OCI-M1 (cell line): ENCODE results near the gene PAX9.
"Not testable (repeated sequence)": the region's sequence is repeated elsewhere in the genome, so short reads cannot be mapped to it uniquely, and the experiment has no call there.

Experiments used
- DNase-seq: peaks from one replicate; lab custom pipeline; 2025; lab: John Stamatoyannopoulos, UW

The PAX9 gene

GRCh38 chr14:36672095-36672494 is 10.4 kb downstream of the PAX9 start:
- no peak for DNase-seq

- no peak for DNase-seq
Measured at GRCh38 chr14:36674659-36675058, 13.0 kb downstream of the PAX9 start.

GRCh38 chr14:36675581-36675980 is 13.9 kb downstream of the PAX9 start:
- DNase-seq, result no peak

- no peak for DNase-seq
Measured at GRCh38 chr14:36676236-36676635, 14.6 kb downstream of the PAX9 start.

GRCh38 chr14:36682338-36682737 is 20.7 kb downstream of the PAX9 start:
- no peak for DNase-seq

- no peak for DNase-seq
Measured at GRCh38 chr14:36683083-36683724, 21.5 kb downstream of the PAX9 start.

GRCh38 chr14:36684946-36685345 is 23.3 kb downstream of the PAX9 start:
- DNase-seq, result no peak

- no peak for DNase-seq
Measured at GRCh38 chr14:36690311-36691040, 28.8 kb downstream of the PAX9 start.

GRCh38 chr14:36699420-36699819 is 37.8 kb downstream of the PAX9 start:
- DNase-seq, result not testable (repeated sequence)

- DNase-seq, result no peak
Measured at GRCh38 chr14:36700651-36701050, 39.0 kb downstream of the PAX9 start.

GRCh38 chr14:36701132-36701531 is 39.5 kb downstream of the PAX9 start:
- DNase-seq, result no peak

GRCh38 chr14:36702474-36702873 is 40.8 kb downstream of the PAX9 start:
- DNase-seq, result no peak

GRCh38 chr14:36707570-36707969 is 45.9 kb downstream of the PAX9 start:
- no peak for DNase-seq

- DNase-seq, result no peak
Measured at GRCh38 chr14:36713960-36714703, 52.5 kb downstream of the PAX9 start.

- DNase-seq, result no peak
Measured at GRCh38 chr14:36716614-36717184, 55.0 kb downstream of the PAX9 start.

- no peak for DNase-seq
Measured at GRCh38 chr14:36717363-36717762, 55.7 kb downstream of the PAX9 start.

- no peak for DNase-seq
Measured at GRCh38 chr14:36718216-36718615, 56.6 kb downstream of the PAX9 start.

- no peak for DNase-seq
Measured at GRCh38 chr14:36719823-36720222, 58.2 kb downstream of the PAX9 start.

- DNase-seq, result no peak
Measured at GRCh38 chr14:36720657-36721056, 59.0 kb downstream of the PAX9 start.

GRCh38 chr14:36721877-36722276 is 60.2 kb downstream of the PAX9 start:
- no peak for DNase-seq

- DNase-seq, result peak; percentile 2
Measured at GRCh38 chr14:36723530-36723929, 61.9 kb downstream of the PAX9 start.

GRCh38 chr14:36724162-36724561 is 62.5 kb downstream of the PAX9 start:
- DNase-seq, result no peak

GRCh38 chr14:36726128-36726527 is 64.5 kb downstream of the PAX9 start:
- no peak for DNase-seq
